Skeletal muscle satellite cell (primary cell): ENCODE data around the gene MYH10.

Experiments used
- H3K27me3 ChIP-seq: 2 replicates; pipeline ENCODE4 v1.7.0; 2013; ENCODE audit warnings: low read length; ENCODE audit not compliant: control insufficient read depth, insufficient read depth
- H3K36me3 ChIP-seq: 2 replicates; pipeline ENCODE4 v1.7.0; 2013; ENCODE audit warnings: mild to moderate bottlenecking, control low read depth, low read length; ENCODE audit not compliant: insufficient read depth
- H3K4me1 ChIP-seq: 2 replicates; pipeline ENCODE4 v1.7.0; 2013; ENCODE audit warnings: low read length; ENCODE audit not compliant: control insufficient read depth, insufficient read depth
- H3K4me2 ChIP-seq: 2 replicates; pipeline ENCODE4 v1.7.0; 2013; ENCODE audit warnings: mild to moderate bottlenecking, low read length
- H3K4me3 ChIP-seq: 2 replicates; pipeline ENCODE4 v1.7.0; 2013; ENCODE audit warnings: low read length
- H3K9ac ChIP-seq: 2 replicates; pipeline ENCODE4 v1.7.0; 2013; ENCODE audit warnings: mild to moderate bottlenecking, low read depth, low read length, moderate library complexity
- H3K9me3 ChIP-seq: replicated peaks from 2 replicates; pipeline ENCODE4 v1.7.0; 2013; ENCODE audit warnings: mild to moderate bottlenecking, control low read depth, low read length

The MYH10 gene

GRCh38 chr17:8476741-8477140 lies 153.8 kb downstream of the MYH10 start:
- Histone ChIP-seq H3K36me3 (peaks cover 68% of the 10 kb centered on the region), H3K9ac (no peak overlapping the region), H3K27me3 (no peaks in the 10 kb centered on the region), H3K4me3 (no peak overlapping the region), H3K9me3 (no peaks in the 10 kb centered on the region), H3K4me1 (peaks cover 16% of the 10 kb centered on the region), H3K4me2 (no peak overlapping the region)

- H3K9ac ChIP-seq: no peak overlapping the region
- H3K4me1 ChIP-seq: peaks cover 17% of the 10 kb centered on the region
- H3K27me3 ChIP-seq: no peaks in the 10 kb centered on the region
- no peak overlapping the region for H3K4me2 ChIP-seq
- no peaks in the 10 kb centered on the region for H3K9me3 ChIP-seq
- H3K4me3 ChIP-seq: no peak overlapping the region
- peaks cover 66% of the 10 kb centered on the region for H3K36me3 ChIP-seq
Measured at GRCh38 chr17:8475781-8476180, 154.7 kb downstream of the MYH10 start.

GRCh38 chr17:8475227-8475626 lies 155.3 kb downstream of the MYH10 start:
- H3K4me3 ChIP-seq: no peak overlapping the region
- peaks cover 20% of the 10 kb centered on the region for H3K4me1 ChIP-seq
- H3K27me3 ChIP-seq: no peaks in the 10 kb centered on the region
- H3K9ac ChIP-seq: no peak overlapping the region
- no peak overlapping the region for H3K4me2 ChIP-seq
- no peaks in the 10 kb centered on the region for H3K9me3 ChIP-seq
- peaks cover 70% of the 10 kb centered on the region for H3K36me3 ChIP-seq

GRCh38 chr17:8474826-8475225 lies 155.7 kb downstream of the MYH10 start:
- H3K27me3 ChIP-seq: no peaks in the 10 kb centered on the region
- no peak overlapping the region for H3K4me3 ChIP-seq
- no peak overlapping the region for H3K9ac ChIP-seq
- H3K4me2 ChIP-seq: no peak overlapping the region
- H3K9me3 ChIP-seq: no peaks in the 10 kb centered on the region
- H3K4me1 ChIP-seq: peaks cover 20% of the 10 kb centered on the region
- H3K36me3 ChIP-seq: peaks cover 72% of the 10 kb centered on the region

- Histone ChIP-seq H3K9me3 (no peaks in the 10 kb centered on the region), H3K4me1 (peaks cover 20% of the 10 kb centered on the region), H3K27me3 (no peaks in the 10 kb centered on the region), H3K4me3 (no peak overlapping the region), H3K4me2 (no peak overlapping the region), H3K9ac (no peak overlapping the region), H3K36me3 (peaks cover 80% of the 10 kb centered on the region)
Measured at GRCh38 chr17:8473451-8474192, 156.9 kb downstream of the MYH10 start.

GRCh38 chr17:8472663-8473062 lies 157.9 kb downstream of the MYH10 start:
- no peaks in the 10 kb centered on the region for H3K9me3 ChIP-seq
- H3K36me3 ChIP-seq: peaks cover 83% of the 10 kb centered on the region
- H3K4me2 ChIP-seq: no peak overlapping the region
- peaks cover 24% of the 10 kb centered on the region for H3K4me1 ChIP-seq
- no peak overlapping the region for H3K9ac ChIP-seq
- no peak overlapping the region for H3K4me3 ChIP-seq
- H3K27me3 ChIP-seq: no peaks in the 10 kb centered on the region

GRCh38 chr17:8470447-8471047 lies 160.0 kb downstream of the MYH10 start:
- H3K4me2 ChIP-seq: peak overlapping the region; percentile 53
- H3K27me3 ChIP-seq: no peaks in the 10 kb centered on the region
- no peaks in the 10 kb centered on the region for H3K9me3 ChIP-seq
- H3K36me3 ChIP-seq: peaks cover 77% of the 10 kb centered on the region
- peak overlapping the region; percentile 28 for H3K9ac ChIP-seq
- H3K4me1 ChIP-seq: peaks cover 30% of the 10 kb centered on the region
- H3K4me3 ChIP-seq: no peak overlapping the region

- Histone ChIP-seq H3K27me3 (no peaks in the 10 kb centered on the region), H3K4me1 (peaks cover 36% of the 10 kb centered on the region), H3K4me3 (no peak overlapping the region), H3K9me3 (no peaks in the 10 kb centered on the region), H3K4me2 (peak overlapping the region; percentile 53), H3K9ac (peak overlapping the region; percentile 28), H3K36me3 (peaks cover 74% of the 10 kb centered on the region)
Measured at GRCh38 chr17:8469964-8470363, 160.6 kb downstream of the MYH10 start.

GRCh38 chr17:8468980-8469379 lies 161.5 kb downstream of the MYH10 start:
- Histone ChIP-seq H3K9ac (no peak overlapping the region), H3K36me3 (peaks cover 74% of the 10 kb centered on the region), H3K4me2 (no peak overlapping the region), H3K4me1 (peaks cover 41% of the 10 kb centered on the region), H3K27me3 (no peaks in the 10 kb centered on the region), H3K4me3 (no peak overlapping the region), H3K9me3 (no peaks in the 10 kb centered on the region)

- H3K4me1 ChIP-seq: peaks cover 49% of the 10 kb centered on the region
- no peaks in the 10 kb centered on the region for H3K9me3 ChIP-seq
- peaks cover 68% of the 10 kb centered on the region for H3K36me3 ChIP-seq
- no peak overlapping the region for H3K9ac ChIP-seq
- no peak overlapping the region for H3K4me2 ChIP-seq
- H3K4me3 ChIP-seq: no peak overlapping the region
- no peaks in the 10 kb centered on the region for H3K27me3 ChIP-seq
Measured at GRCh38 chr17:8468127-8468526, 162.4 kb downstream of the MYH10 start.

GRCh38 chr17:8467527-8467926 lies 163.0 kb downstream of the MYH10 start:
- peaks cover 68% of the 10 kb centered on the region for H3K36me3 ChIP-seq
- no peaks in the 10 kb centered on the region for H3K27me3 ChIP-seq
- H3K9ac ChIP-seq: no peak overlapping the region
- no peak overlapping the region for H3K4me3 ChIP-seq
- no peak overlapping the region for H3K4me2 ChIP-seq
- H3K4me1 ChIP-seq: peaks cover 55% of the 10 kb centered on the region
- H3K9me3 ChIP-seq: no peaks in the 10 kb centered on the region

- Histone ChIP-seq H3K9ac (peak overlapping the region; percentile 5), H3K4me3 (no peak overlapping the region), H3K4me2 (no peak overlapping the region), H3K27me3 (no peaks in the 10 kb centered on the region), H3K9me3 (no peaks in the 10 kb centered on the region), H3K4me1 (peaks cover 57% of the 10 kb centered on the region), H3K36me3 (peaks cover 68% of the 10 kb centered on the region)
Measured at GRCh38 chr17:8466873-8467272, 163.7 kb downstream of the MYH10 start.
